GM19438 (cell line): ENCODE results near the gene ST6GALNAC3.

Source experiments
- ATAC-seq: cut with Tn5 transposase; IDR thresholded peaks from one replicate; pipeline ENCODE4 v1.9.1; 2021; ENCODE audit warnings: low read depth; ENCODE audit not compliant: unreplicated experiment

The ST6GALNAC3 gene

DNA sequence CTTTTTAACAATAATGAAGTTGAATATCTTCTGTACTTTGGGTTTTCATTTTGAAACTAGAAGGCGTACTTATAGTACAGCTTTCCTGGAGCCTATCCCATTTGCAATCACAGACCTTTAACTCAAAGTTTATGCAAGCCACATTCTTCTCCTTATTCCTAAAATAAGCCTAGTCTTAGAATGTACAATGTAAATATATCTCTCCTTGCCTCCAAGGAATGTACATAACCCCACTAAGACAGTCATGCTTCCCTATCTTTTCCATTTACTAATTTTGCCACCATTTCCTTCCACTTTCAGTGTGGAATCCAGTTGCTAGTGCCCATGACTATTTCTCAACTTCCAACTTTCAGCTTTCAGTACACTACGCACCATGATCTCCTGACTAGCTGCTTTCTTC, 327.6 kb downstream of the ST6GALNAC3 start:
- ATAC-seq = no peak

DNA sequence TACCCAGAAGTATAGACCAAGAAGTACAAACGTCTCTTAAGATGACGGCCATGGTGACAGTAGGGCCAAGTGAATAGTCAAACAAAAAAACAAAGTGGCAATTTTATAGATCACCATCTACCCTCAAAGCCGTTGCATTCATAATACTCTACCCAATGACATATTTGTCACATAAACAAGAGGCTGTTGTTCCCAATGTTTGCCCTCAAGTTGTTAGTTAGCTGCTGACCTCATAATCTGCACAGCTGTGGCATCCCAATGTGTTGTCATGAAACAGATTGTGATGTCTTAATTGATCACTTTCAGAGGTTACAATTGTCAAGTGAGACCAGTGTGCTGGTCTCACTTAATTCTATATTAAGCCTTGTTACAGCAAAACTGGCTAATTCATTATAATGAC, 333.8 kb downstream of the ST6GALNAC3 start:
- no peak for ATAC-seq

DNA sequence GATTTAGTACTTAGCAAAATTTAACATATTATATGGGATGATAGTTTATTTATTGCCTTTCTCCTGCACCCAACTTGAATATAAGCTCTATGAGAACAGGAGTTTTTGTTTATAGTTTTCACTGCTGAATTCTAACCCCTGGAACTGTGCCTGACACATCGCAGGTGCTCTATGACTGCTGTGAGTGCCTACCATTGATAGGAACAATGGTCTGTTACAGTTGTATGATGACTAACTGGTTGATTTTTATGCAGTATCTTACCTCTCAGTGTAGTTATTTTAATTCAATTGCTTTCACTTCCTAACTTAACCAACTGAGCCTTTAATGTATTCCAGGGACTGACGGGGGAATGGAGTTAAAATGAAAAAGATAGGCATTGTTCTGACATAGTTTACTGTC, 336.0 kb downstream of the ST6GALNAC3 start:
- ATAC-seq = no peak

DNA sequence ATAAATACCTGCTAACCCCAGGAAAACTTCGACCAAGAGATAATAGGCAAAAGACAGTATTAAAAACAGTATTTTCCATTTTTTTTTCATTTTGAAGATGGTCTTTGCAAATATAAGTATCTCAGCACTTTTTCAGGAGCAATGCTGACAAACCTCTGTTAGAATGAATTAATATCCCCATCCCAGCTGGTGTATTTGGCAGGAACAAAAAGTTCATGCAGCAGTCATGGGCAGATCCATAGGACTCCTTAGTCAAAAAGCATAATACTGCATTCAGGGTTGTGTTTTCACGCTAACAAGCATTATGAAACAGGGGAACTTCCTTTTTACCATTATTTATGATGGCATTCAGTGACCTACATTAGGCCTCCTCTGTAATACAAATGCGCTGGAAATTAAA, 344.0 kb downstream of the ST6GALNAC3 start:
- ATAC-seq = no peak

DNA sequence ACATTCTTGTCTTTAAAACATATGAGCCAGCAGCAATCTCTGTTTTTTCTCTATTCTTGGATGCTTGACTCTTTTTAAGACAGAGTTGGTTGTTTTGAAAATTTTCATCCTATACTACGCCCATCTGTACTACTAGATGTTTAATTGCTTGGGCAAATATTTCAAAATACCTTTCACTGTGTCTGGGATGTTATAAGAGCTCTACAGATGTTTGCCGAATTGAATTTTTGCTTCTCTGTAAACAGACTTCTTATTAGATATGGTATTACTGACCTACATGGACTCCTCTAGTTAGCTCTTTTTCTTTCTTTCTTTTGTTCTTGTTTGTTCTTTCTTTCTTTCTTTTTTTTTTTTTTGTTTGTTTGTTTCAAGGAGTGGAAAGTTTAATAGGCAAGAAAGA, 345.1 kb downstream of the ST6GALNAC3 start:
- ATAC-seq = no peak

DNA sequence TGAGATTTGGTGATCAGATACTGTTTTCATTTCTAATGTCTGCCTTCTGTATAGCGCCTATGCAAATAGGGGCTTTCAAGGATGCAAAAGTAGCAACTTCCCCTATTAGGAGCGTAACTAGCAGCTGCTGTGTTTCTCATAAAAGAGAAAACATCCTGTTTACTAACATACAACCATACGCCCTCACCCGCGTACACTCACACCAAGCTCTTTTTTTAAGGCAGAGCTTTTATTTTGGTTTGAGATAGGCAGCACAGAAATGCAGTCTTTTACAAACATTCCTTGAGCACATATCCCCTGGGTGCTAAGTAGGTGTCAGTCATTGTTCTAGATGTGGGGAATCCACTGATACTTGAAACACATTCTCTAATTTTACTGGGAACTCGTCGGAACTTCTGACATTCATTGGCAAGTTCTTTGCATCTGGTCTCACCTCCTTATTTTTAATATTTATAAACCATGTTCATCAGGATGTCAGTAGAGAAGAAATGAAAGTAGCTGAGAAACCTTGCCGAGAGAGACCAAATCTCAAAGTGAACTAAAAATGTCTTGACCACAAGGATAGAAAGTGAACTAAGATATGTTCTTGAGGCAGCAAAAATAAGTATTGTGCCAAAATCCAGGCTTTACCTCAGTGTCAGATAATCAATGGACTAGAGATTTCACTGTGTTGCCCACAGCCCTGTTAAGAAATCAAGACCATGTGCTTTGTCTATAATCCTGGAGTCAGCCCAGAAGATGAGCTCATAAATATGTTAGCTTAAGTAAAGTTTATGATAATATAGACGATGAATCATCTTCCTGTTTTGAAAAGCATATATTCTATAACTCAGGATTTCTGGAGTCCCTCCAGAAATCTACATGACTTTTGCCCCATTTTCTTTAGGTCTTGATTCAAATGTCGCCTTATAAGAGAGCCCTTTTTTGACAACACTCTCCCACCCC, 350.9 kb downstream of the ST6GALNAC3 start:
- ATAC-seq = peak; percentile 94

DNA sequence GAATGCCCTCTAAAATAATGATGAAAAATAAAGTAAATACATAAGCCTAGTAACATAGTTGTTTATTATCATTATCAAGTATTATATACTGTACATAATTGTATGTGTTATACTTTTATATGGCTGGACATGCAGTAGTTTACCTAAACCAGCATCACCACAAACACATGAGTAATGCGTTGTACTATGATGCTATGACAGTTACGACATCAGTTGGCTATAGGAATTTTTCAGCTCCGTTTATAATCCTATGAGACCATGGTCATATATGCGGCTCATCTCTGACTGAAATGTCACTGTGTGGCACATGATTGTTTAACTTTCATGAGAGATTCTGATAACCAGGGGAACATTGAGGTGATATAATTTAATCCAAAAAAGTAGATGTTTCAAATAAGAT, 352.1 kb downstream of the ST6GALNAC3 start:
- no peak for ATAC-seq

DNA sequence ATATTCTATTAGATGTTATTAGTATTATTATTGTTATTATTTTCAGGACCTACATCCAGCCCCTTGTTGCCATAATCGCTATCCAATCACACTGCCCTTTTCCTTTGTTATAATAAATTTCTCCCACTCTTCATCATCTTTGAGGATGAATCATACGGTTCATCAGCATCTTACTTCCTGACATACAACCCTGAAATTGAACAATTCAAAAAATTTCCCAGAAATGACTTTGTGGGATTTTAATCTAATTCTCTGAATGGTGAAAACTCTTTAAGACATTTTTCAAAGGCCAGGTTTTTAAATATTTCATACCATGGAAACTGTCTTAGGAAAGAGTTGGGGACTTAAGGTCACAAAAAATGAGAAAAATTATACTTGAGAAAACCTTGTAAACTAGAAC, 353.5 kb downstream of the ST6GALNAC3 start:
- no peak for ATAC-seq

DNA sequence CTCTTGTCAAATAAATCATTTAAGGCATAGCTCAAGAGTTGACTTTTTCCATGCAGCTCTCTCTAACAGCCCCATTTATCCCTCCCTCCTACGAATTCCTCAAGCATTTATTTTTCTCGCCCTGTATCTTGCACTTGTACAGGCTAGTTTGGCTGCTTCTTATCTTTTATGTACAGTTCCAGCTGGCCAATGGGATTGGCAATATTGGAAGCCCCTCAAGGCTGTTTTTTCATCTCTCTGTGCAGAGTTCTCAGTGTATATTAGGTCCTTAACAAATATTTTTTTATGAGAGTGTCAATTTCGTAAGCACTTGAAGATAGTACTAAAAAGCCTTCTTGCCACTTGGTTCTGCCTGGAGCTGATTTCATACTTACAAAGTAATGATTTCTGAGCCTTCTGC, 356.0 kb downstream of the ST6GALNAC3 start:
- no peak for ATAC-seq

DNA sequence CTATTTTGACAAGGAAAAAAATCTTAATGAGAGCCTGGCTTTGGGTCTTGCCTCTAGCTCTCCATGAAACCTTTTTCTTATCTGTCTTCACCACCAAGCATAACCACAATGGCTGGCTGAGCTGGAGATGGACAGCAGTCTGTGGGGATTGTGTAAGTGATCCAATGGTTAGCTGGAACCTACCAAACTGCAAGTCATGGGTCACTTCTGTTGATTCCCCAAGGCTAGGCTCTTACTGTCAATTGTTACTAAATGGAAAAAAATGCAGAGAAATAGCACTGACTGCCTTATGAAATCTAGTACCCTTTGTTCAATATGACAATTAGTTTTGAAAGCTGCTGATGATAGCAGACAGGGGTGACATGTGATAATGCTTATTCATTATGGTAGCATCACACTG, 359.0 kb downstream of the ST6GALNAC3 start:
- no peak for ATAC-seq

DNA sequence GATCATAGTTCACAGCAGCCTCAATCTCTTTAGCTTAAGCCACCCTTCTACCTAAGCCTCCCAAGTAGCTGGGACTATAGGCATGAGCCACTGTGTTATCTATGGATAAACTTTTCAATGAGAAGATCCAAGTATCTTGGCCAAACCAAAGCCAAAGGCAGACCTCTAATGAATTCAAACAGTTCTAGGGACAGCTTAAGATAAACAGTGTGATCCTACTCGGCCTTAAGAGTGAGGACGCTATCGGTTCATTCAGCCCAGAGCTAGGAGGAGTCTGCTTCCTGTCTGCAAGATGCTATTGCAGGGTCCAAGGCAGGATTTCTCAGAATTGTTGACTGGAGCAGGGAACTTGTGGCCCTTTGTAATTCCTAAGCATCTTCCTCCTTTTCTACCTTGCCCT, 368.7 kb downstream of the ST6GALNAC3 start:
- ATAC-seq = no peak

DNA sequence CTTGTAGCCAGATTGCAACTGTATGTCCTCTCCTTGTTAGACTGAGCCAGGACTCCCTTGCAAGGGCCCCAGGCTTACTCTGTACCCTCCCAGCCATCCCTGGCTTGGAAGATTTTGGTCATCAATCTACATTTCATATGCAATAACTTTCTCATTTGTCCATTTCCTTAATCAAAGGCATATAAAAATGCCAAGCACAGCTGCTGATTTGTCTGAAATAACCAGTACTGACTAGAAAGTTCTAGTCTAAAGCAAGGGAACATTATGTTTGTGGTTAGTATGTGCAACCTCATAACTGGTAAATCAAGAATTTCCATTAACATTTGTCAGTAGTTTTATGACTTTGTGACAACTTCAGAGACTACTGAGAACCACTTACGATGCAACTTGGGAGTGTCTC, 370.2 kb downstream of the ST6GALNAC3 start:
- no peak for ATAC-seq

DNA sequence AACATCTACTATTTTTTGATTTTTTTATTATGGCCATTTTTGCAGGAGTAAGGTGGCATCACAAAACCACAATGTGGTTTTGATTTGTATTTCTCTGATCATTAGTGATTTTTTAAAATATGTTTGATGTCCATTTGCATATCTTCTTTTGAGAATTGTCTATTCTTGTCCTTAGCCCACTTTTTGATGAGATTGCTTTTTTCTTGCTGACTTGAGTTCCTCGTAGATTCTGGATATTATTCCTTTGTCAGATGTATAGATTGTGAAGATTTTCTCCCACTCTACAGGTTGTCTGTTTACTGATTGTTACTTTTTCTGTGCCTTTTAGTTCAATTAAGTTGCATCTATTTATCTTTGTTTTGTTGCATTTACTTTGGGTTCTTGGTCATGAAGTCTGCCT, 375.7 kb downstream of the ST6GALNAC3 start:
- no peak for ATAC-seq

DNA sequence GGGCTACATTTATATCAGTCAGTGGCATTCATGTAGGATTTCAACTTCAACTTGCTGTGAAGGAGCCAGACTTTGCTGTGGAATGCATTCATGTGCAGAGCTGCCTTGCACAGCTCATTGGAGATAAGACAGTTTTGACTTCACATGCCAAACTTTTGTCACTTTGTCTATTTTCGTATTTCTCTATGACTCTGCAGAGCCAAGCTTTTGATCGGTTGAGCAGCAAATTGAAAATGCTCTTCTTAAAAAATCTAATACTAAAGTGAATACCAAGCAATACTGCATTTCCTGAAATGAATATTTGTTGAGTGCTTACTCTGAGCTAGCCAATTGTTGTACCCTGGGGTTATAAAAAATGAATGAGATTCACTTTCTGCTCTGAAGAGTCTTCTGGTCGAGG, 388.7 kb downstream of the ST6GALNAC3 start:
- no peak for ATAC-seq

DNA sequence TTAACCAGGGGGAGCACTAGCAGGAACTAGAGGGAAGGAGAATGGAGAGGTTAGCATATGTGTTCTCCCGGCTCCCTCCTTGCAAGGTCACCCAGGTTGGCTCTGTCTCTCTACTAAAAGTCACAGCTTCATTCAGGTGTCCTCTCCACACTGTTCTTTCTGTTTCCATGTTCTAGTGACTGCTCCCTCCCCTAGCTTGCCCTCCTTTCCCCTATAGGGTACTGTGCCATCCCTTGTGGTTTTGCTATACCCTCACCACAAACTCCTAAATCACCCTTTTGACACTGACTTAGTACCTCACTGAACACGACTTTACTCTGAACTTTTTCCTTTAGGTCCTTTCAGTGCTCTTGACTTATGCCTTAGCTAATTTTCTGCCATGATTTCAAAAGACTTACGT, 389.3 kb downstream of the ST6GALNAC3 start:
- ATAC-seq = no peak

DNA sequence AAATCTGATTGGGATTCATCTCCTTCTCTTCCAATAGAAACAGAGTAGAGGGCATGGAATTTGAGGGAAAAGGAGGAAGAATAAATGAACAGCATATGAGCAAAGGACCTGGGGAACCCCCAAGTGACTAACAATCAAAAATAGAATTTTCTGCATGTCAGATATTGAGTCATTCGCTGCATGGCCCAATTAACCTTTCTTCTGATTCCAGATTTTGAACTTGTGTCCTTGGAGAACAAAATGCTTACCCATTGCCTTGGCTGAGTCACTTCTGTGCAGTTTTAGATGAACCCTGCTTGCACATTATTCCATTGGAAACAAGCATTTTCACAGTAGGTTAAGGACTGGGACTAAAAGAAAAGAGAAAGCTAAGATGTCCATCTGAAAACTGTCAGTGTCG, 390.5 kb downstream of the ST6GALNAC3 start:
- ATAC-seq = no peak

DNA sequence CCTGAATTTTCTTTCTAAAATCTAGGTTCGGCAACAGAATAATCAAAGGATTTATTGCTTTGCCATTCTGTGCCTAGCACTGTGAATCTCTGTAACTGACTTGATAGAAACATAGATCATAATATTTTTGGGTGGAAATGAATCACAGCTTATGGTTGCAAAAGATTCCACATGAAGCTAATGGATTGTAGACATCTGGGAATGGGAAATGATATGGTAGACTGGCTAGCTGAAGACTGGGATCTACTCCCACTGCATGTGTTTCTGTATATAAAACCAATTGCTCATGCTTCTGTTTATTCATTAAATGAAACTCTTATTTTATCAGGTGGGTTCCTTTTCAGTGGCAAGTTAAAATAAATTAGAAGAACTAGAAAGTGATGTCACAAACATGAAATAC, 395.6 kb downstream of the ST6GALNAC3 start:
- no peak for ATAC-seq

DNA sequence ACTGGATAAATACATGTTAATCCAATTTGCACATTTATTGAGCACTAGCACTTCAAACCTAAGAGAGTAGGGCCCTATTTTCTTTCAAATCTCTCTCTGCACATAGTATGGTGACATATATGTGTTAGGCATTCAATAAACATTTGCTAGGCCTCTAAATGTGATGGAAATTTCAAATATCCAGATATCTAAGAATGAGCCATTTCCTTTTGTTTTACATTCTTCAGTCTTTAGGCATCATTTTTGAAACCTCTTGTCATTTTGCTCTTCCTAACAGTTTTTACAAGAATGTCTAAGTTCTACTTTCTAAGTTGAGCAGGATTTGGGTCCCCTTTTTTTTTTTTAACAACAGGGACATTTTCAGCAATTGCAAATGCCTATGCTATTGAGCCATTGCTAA, 397.0 kb downstream of the ST6GALNAC3 start:
- no peak for ATAC-seq

DNA sequence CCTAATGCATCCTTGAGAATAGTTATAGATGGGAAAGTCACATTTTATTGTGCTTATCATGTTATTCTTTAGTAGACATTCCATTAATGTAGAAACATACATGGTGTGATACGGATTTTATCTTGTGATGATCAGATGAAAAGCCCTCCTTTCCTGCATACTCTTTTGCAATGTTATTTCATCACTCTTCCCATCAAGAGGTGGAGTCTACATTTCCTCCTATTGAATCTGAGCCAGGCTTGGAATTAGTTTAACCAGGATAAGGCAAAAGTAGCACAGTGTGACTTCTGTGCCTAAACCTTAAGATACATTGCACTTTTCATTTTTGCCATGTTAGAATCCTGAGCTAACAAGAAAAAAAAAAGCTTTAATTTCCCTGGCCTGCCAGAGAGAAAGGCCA, 399.0 kb downstream of the ST6GALNAC3 start:
- ATAC-seq = no peak

DNA sequence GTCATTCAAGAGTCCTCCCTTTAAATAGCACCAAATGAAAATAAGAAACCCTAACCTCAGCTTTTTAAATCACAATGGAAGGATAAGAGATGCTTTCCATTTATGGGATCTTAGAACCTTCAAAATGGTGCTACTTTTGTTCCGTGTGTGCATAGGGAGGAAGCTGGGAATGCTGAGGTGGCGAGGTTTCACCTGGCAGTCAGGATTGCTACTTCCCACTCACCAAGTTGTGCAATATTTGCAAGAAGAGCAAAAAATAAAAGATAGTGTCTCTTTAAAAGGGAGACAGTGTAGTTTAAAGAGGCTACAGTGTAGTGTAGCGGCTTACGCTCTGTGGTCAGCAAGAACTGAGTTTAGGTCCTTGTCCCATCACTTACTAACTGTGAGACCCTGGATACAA, 400.4 kb downstream of the ST6GALNAC3 start:
- no peak for ATAC-seq

DNA sequence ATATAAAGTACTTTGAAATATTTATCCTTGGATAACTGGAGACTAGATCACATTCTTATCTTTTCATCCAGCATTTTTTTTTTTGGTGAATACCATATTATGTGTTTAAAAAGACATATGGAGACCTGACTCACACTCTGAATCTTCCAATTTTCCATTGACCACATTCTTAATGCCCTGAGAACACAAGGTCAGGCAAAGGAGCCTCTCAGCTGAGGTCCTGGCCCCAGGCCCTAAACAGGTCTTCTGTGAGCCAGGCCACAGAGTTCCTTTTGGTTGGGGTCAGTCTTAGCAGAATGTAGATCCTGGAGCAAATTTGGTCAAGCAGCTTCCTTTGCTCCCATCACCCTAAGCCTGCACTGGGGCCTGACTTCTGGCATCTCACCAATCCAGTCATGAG, 402.6 kb downstream of the ST6GALNAC3 start:
- ATAC-seq = no peak

DNA sequence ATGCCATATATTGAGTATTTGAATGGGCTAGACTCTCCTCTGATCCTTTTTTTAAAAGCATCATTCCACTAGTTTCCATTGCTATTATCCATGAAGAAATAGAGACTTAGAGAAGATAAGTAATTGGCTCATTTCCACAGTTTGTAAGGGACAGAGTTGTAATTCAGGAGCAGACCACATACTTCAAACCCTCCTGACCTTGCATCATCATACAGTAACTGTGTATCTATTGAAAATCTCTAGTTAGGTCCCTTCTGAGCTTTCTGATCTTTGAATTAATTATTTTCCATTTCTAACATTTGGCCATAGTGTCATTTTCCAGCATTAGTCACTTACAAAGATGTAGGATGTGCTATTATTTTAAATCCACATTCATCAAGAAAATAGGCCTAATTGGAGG, 406.3 kb downstream of the ST6GALNAC3 start:
- no peak for ATAC-seq

DNA sequence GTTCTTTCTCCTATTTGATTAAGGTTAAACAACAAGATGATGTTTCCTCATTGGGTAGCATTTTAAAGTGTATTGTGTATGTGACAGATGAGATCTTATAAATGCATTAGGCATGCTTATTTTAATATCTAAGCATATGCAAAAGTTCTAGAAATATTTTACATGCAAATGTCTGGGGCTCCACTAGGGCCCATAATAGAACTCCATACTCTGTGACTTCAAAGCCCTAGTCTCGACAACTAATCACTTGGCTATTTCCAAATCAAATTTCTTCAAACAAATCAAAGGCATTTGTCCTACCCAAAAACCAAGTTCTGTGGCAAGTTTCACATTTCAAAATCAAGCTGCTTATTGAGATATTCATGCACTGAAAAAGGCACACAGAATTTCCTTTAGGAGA, 407.1 kb downstream of the ST6GALNAC3 start:
- no peak for ATAC-seq
